ENCODE measurements around the gene PIMREG. TPM values are rescaled to one million over a fixed set of nuclear protein-coding genes. Genes with fewer than 3 reads are reported as not detected.

Gene PIMREG
- total RNA-seq, 4 donors from 2014 or later, result 16.0 TPM; not detected in 3

- no peak for DNase-seq
- intact Hi-C loops (cut with DNase I; ENCODE audit: low total_unique reads), result no loop called here
Measured at GRCh38 chr17:6423931-6424330, 20.3 kb upstream of the PIMREG start.

GRCh38 chr17:6425407-6425806 is 18.8 kb upstream of the PIMREG start:
- no peaks in the 10 kb centered on the region for H3K27me3 ChIP-seq
- TF ChIP-seq CTCF (IDR thresholded peaks at IDR 0.05) (no peak), POLR2A (IDR thresholded peaks at IDR 0.05) (no peak)
- no peak for DNase-seq

More at GRCh38 chr17:6423931-6424330, 20.3 kb upstream of the PIMREG start:
- Histone ChIP-seq H3K4me1 (no peaks in the 10 kb centered on the region), H3K4me3 (no peak overlapping the region), H3K36me3 (no peaks in the 10 kb centered on the region), H3K27me3 (no peaks in the 10 kb centered on the region), H3K9me3 (no peaks in the 10 kb centered on the region), H3K27ac (no peak overlapping the region)
- TF ChIP-seq POLR2A (IDR thresholded peaks at IDR 0.05) (no peak), CTCF (IDR thresholded peaks at IDR 0.05) (no peak)

GRCh38 chr17:6426356-6427101 is 17.7 kb upstream of the PIMREG start:
- no peak overlapping the region for H3K27ac ChIP-seq
- no peaks in the 10 kb centered on the region for H3K9me3 ChIP-seq
- H3K4me3 ChIP-seq, result no peak overlapping the region
- no peaks in the 10 kb centered on the region for H3K4me1 ChIP-seq
- no peak for TF ChIP-seq POLR2A (IDR thresholded peaks at IDR 0.05)
- no peak for TF ChIP-seq CTCF (IDR thresholded peaks at IDR 0.05)
- no peak for DNase-seq
- no peaks in the 10 kb centered on the region for H3K36me3 ChIP-seq
- intact Hi-C loops (cut with DNase I; ENCODE audit: low total_unique reads), result loop anchor here (5.0 kb wide), 1 partner anchor 839 kb away; no protein-coding TSS in a partner anchor
- H3K27me3 ChIP-seq, result no peaks in the 10 kb centered on the region

More at GRCh38 chr17:6425407-6425806, 18.8 kb upstream of the PIMREG start:
- Histone ChIP-seq H3K4me1 (no peaks in the 10 kb centered on the region), H3K4me3 (no peak overlapping the region), H3K27ac (no peak overlapping the region), H3K36me3 (no peaks in the 10 kb centered on the region), H3K9me3 (no peaks in the 10 kb centered on the region)
- intact Hi-C loops (cut with DNase I; ENCODE audit: low total_unique reads), result loop anchor here (5.0 kb wide), 1 partner anchor 838 kb away; no protein-coding TSS in a partner anchor

GRCh38 chr17:6427279-6427781 is 16.9 kb upstream of the PIMREG start:
- no peak for DNase-seq
- no peaks in the 10 kb centered on the region for H3K9me3 ChIP-seq
- no peak overlapping the region for H3K27ac ChIP-seq
- no peaks in the 10 kb centered on the region for H3K4me1 ChIP-seq
- intact Hi-C loops (cut with DNase I; ENCODE audit: low total_unique reads), result loop anchor here (5.0 kb wide), 1 partner anchor 840 kb away; no protein-coding TSS in a partner anchor
- no peaks in the 10 kb centered on the region for H3K27me3 ChIP-seq
- H3K4me3 ChIP-seq, result no peak overlapping the region
- no peak for TF ChIP-seq CTCF (IDR thresholded peaks at IDR 0.05)
- no peak for TF ChIP-seq POLR2A (IDR thresholded peaks at IDR 0.05)
- no peaks in the 10 kb centered on the region for H3K36me3 ChIP-seq
